HepG2 (cell line): Measurements from ENCODE around the gene MSMO1. TPM values are rescaled to one million over a fixed set of nuclear protein-coding genes. Genes with fewer than 3 reads are reported as not detected.

ENCODE experiments used
- ARNTL ChIP-seq: sonication (generic); formaldehyde crosslinking; IDR thresholded peaks from 2 replicates; pipeline ENCODE4 v1.4.0; 2020; ENCODE audit warnings: mild to moderate bottlenecking, missing genetic modification reagents
- ATF7 ChIP-seq, 2 experiments: fragments of 450-650 bp in 1 of 2; sonication (generic) in 1 of 2; formaldehyde crosslinking in 1 of 2; IDR thresholded peaks; 2 replicates each; pipeline versions ENCODE4 v1.4.0 to v1.6.1; 2016 to 2020; ENCODE audit warnings: antibody characterized with exemption in 1 of 2, mild to moderate bottlenecking in 1 of 2, missing genetic modification reagents in 1 of 2
- DR1 ChIP-seq: sonication (generic); formaldehyde crosslinking; IDR thresholded peaks from 2 replicates; pipeline ENCODE4 v1.8.0; 2021; ENCODE audit warnings: mild to moderate bottlenecking, missing genetic modification reagents, inconsistent platforms
- HMGA1 ChIP-seq: sonication (generic); formaldehyde crosslinking; conservative IDR thresholded peaks from 2 replicates; pipeline ENCODE4 v1.4.0; 2020; ENCODE audit warnings: missing genetic modification reagents
- IKZF1 ChIP-seq: fragments of 450-650 bp; IDR thresholded peaks from 2 replicates; pipeline ENCODE4 v1.7.1; 2016
- IRF2 ChIP-seq: IDR thresholded peaks from 2 replicates; pipeline ENCODE4 v1.6.1; 2018; ENCODE audit warnings: missing genetic modification reagents, missing compliant biosample characterization
- POLR2AphosphoS5 ChIP-seq: IDR thresholded peaks from 2 replicates; pipeline ENCODE4 v1.6.1; 2012; ENCODE audit warnings: low read depth, low read length
- ZBTB1 ChIP-seq: sonication (generic); formaldehyde crosslinking; IDR thresholded peaks from 2 replicates; pipeline ENCODE4 v1.4.0; 2020; ENCODE audit warnings: missing genetic modification reagents, borderline replicate concordance
- ZEB1 ChIP-seq: IDR thresholded peaks from 2 replicates; pipeline ENCODE4 v1.6.1; 2012; ENCODE audit warnings: mild to moderate bottlenecking, low read depth, inconsistent platforms; ENCODE audit not compliant: insufficient replicate concordance
- ZMYM4 ChIP-seq: sonication (generic); formaldehyde crosslinking; IDR thresholded peaks from 2 replicates; pipeline ENCODE4 v1.8.1; 2023; ENCODE audit warnings: mild to moderate bottlenecking, missing genetic modification reagents
- ZNF101 ChIP-seq: sonication (generic); formaldehyde crosslinking; IDR thresholded peaks from 2 replicates; pipeline ENCODE4 v1.4.0; 2020; ENCODE audit warnings: mild to moderate bottlenecking, low read depth, missing genetic modification reagents, borderline replicate concordance
- ZNF232 ChIP-seq: sonication (generic); formaldehyde crosslinking; IDR thresholded peaks from 2 replicates; pipeline ENCODE4 v1.4.0; 2020; ENCODE audit warnings: missing genetic modification reagents, borderline replicate concordance
- ZNF24 ChIP-seq: fragments of 450-650 bp; IDR thresholded peaks from 2 replicates; pipeline ENCODE4 v1.6.1; 2017; ENCODE audit warnings: antibody characterized with exemption, mild to moderate bottlenecking
- ZNF484 ChIP-seq: sonication (generic); formaldehyde crosslinking; IDR thresholded peaks from 2 replicates; pipeline ENCODE4 v1.5.1; 2020; ENCODE audit warnings: mild to moderate bottlenecking, low read depth, missing genetic modification reagents, borderline replicate concordance
- ZNF629 ChIP-seq: sonication (generic); formaldehyde crosslinking; conservative IDR thresholded peaks from 2 replicates; pipeline ENCODE4 v1.5.0; 2020; ENCODE audit warnings: missing genetic modification reagents
- ZNF724P ChIP-seq: sonication (generic); formaldehyde crosslinking; IDR thresholded peaks from 2 replicates; pipeline ENCODE4 v1.8.0; 2022; ENCODE audit warnings: missing genetic modification reagents, borderline replicate concordance
- ZNF75D ChIP-seq: sonication (generic); formaldehyde crosslinking; IDR thresholded peaks from 2 replicates; pipeline ENCODE4 v1.8.1; 2023; ENCODE audit warnings: missing genetic modification reagents, mild to moderate bottlenecking, borderline replicate concordance
- ZNF816 ChIP-seq: sonication (generic); formaldehyde crosslinking; IDR thresholded peaks from 2 replicates; pipeline ENCODE4 v1.8.0; 2022; ENCODE audit warnings: missing genetic modification reagents, mild to moderate bottlenecking, borderline replicate concordance
- polyA plus RNA-seq, 8 experiments: library from polyadenylated mRNA; depleted of rRNA in 3 of 8; stranded (reverse) in 7 of 8; unstranded in 1 of 8; fragments of >200 nt; fragmentation: Illumina TruSeq in 4 of 8; extraction: Trizol in 4 of 8; gene quantifications; 2 replicates each; pipeline versions ENCODE4 v1.2.1 to v1.2.3, GENCODE V29; 2011 to 2016; ENCODE audit warnings: low read depth in 4 of 8, missing spikeins in 1 of 8, mixed read lengths in 1 of 8; ENCODE audit not compliant: insufficient read depth in 1 of 8
- total RNA-seq, 5 experiments: library from RNA; depleted of rRNA; stranded (reverse); fragments of >200 nt; fragmentation: Illumina TruSeq; extraction: Trizol; gene quantifications; 2 replicates each; pipeline ENCODE4 v1.2.3, GENCODE V29; 2016; ENCODE audit warnings: low read depth in 1 of 5
- TF ChIP-seq, protein P1 (sequence below): sonication (generic); formaldehyde crosslinking; IDR thresholded peaks from 2 replicates; pipeline ENCODE4 v1.5.1; 2020; ENCODE audit warnings: missing genetic modification reagents, mild to moderate bottlenecking, borderline replicate concordance
- TF ChIP-seq, protein P2 (sequence below): sonication (generic); formaldehyde crosslinking; IDR thresholded peaks from 2 replicates; pipeline ENCODE4 v1.4.0; 2020; ENCODE audit warnings: missing genetic modification reagents
- TF ChIP-seq, protein P3 (sequence below): sonication (generic); formaldehyde crosslinking; IDR thresholded peaks from 2 replicates; pipeline ENCODE4 v1.9.0; 2021; ENCODE audit warnings: missing genetic modification reagents, mild to moderate bottlenecking, borderline replicate concordance
- TF ChIP-seq, protein P4 (sequence below): sonication (generic); formaldehyde crosslinking; IDR thresholded peaks from 2 replicates; pipeline ENCODE4 v1.4.0; 2020; ENCODE audit warnings: missing genetic modification reagents, mild to moderate bottlenecking, borderline replicate concordance

MSMO1 gene
- total and polyA plus RNA-seq, 2 of the 13 experiments (the other 11 are each of a cell fraction or from before 2014, with no cell fraction given), result 98.1 to 216 TPM

DNA sequence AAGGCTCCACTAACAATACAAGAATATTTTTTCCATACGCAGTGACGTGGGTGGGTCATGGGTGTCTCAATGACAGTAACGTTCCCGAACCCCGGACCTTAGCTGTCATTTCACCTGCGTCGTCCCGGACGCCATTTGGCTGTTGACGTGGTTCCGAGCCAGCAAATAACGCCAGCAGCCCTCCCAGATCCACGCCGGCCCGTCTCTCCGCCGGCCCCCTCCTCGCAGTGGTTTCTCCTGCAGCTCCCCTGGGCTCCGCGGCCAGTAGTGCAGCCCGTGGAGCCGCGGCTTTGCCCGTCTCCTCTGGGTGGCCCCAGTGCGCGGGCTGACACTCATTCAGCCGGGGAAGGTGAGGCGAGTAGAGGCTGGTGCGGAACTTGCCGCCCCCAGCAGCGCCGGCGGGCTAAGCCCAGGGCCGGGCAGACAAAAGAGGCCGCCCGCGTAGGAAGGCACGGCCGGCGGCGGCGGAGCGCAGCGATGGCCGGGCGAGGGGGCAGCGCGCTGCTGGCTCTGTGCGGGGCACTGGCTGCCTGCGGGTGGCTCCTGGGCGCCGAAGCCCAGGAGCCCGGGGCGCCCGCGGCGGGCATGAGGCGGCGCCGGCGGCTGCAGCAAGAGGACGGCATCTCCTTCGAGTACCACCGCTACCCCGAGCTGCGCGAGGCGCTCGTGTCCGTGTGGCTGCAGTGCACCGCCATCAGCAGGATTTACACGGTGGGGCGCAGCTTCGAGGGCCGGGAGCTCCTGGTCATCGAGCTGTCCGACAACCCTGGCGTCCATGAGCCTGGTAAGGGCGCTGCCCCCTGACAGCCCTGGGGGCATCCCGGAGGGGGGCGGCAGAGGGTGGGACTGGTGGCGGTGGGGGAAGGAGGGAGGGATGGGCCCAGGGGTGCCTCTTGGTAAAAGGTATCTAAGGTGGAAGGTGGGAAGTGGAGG lies 51.5 kb downstream of the MSMO1 start, which contains the start of gene CPE (continued):
- TF ChIP-seq, protein P1, sequence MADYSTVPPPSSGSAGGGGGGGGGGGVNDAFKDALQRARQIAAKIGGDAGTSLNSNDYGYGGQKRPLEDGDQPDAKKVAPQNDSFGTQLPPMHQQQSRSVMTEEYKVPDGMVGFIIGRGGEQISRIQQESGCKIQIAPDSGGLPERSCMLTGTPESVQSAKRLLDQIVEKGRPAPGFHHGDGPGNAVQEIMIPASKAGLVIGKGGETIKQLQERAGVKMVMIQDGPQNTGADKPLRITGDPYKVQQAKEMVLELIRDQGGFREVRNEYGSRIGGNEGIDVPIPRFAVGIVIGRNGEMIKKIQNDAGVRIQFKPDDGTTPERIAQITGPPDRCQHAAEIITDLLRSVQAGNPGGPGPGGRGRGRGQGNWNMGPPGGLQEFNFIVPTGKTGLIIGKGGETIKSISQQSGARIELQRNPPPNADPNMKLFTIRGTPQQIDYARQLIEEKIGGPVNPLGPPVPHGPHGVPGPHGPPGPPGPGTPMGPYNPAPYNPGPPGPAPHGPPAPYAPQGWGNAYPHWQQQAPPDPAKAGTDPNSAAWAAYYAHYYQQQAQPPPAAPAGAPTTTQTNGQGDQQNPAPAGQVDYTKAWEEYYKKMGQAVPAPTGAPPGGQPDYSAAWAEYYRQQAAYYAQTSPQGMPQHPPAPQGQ (CRISPR knock-in tag), result no peak
- TF ChIP-seq ZMYM4 (CRISPR knock-in tag), result peak; percentile 98
- TF ChIP-seq, protein P2, sequence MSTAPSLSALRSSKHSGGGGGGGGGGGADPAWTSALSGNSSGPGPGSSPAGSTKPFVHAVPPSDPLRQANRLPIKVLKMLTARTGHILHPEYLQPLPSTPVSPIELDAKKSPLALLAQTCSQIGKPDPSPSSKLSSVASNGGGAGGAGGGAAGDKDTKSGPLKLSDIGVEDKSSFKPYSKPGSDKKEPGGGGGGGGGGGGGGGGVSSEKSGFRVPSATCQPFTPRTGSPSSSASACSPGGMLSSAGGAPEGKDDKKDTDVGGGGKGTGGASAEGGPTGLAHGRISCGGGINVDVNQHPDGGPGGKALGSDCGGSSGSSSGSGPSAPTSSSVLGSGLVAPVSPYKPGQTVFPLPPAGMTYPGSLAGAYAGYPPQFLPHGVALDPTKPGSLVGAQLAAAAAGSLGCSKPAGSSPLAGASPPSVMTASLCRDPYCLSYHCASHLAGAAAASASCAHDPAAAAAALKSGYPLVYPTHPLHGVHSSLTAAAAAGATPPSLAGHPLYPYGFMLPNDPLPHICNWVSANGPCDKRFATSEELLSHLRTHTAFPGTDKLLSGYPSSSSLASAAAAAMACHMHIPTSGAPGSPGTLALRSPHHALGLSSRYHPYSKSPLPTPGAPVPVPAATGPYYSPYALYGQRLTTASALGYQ (CRISPR knock-in tag), result peak; percentile 73
- TF ChIP-seq ZNF629 (CRISPR knock-in tag), result 0 out of 2 replicates have a peak, but pooled peaks have one; percentile 22
- TF ChIP-seq IKZF1, result no peak
- peak; percentile 65; the same call in 1 of the 2 replicates for TF ChIP-seq ZNF232 (CRISPR knock-in tag)
- TF ChIP-seq ZNF816 (CRISPR knock-in tag), result peak; percentile 49; the same call in 1 of the 2 replicates
- TF ChIP-seq, protein P3, sequence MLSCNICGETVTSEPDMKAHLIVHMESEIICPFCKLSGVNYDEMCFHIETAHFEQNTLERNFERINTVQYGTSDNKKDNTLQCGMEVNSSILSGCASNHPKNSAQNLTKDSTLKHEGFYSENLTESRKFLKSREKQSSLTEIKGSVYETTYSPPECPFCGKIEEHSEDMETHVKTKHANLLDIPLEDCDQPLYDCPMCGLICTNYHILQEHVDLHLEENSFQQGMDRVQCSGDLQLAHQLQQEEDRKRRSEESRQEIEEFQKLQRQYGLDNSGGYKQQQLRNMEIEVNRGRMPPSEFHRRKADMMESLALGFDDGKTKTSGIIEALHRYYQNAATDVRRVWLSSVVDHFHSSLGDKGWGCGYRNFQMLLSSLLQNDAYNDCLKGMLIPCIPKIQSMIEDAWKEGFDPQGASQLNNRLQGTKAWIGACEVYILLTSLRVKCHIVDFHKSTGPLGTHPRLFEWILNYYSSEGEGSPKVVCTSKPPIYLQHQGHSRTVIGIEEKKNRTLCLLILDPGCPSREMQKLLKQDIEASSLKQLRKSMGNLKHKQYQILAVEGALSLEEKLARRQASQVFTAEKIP, result no peak
- no peak for TF ChIP-seq ZNF101
- peak; percentile 21; the same call in 1 of the 2 replicates for TF ChIP-seq ZBTB1
- TF ChIP-seq ZNF75D (CRISPR knock-in tag), result no peak
- no peak; the same call in 1 of the 2 replicates for TF ChIP-seq IRF2 (CRISPR knock-in tag)
- TF ChIP-seq HMGA1 (CRISPR knock-in tag), result no peak
- peak; percentile 89 for TF ChIP-seq DR1
- TF ChIP-seq ATF7 (IDR thresholded peaks at IDR 0.05), result peak; percentile 2; the same call in 1 of the 2 replicates
- TF ChIP-seq ATF7 (CRISPR knock-in tag; IDR thresholded peaks at IDR 0.05), result no peak
- TF ChIP-seq POLR2AphosphoS5, result peak; percentile 86
- TF ChIP-seq ZNF724P, result peak; percentile 74; the same call in 1 of the 2 replicates
- TF ChIP-seq, protein P4, sequence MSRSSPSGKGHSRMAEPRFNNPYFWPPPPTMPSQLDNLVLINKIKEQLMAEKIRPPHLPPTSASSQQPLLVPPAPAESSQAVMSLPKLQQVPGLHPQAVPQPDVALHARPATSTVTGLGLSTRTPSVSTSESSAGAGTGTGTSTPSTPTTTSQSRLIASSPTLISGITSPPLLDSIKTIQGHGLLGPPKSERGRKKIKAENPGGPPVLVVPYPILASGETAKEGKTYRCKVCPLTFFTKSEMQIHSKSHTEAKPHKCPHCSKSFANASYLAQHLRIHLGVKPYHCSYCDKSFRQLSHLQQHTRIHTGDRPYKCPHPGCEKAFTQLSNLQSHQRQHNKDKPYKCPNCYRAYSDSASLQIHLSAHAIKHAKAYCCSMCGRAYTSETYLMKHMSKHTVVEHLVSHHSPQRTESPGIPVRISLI, result no peak
- no peak for TF ChIP-seq ZNF24
- TF ChIP-seq ARNTL (CRISPR knock-in tag), result peak; percentile 25; the same call in 1 of the 2 replicates
- TF ChIP-seq ZNF484 (CRISPR knock-in tag), result no peak
- TF ChIP-seq ZEB1, result peak; percentile 38
